Measurements from ENCODE around the gene FUNDC2.

DNA sequence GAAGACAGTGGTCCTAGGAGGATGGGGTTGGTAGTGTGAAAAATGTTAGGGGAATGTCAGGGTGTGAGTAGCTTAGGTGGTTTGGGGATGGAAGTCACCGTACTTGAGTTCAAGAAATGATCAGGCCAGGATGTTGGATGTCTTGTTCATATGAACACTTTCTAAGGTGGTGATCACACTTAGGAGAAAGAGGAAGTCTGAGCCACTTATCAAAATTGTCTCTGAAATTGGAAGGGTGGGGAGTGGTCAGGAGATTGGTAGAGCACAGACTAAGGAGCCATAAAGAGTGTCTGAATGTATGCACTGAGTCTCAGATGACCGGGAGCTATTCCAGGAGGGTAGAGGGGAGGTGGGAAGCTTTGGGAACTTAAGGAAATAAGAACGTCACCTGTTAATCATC lies 27.0 kb downstream of the FUNDC2 start:
- TF ChIP-seq, protein P1, sequence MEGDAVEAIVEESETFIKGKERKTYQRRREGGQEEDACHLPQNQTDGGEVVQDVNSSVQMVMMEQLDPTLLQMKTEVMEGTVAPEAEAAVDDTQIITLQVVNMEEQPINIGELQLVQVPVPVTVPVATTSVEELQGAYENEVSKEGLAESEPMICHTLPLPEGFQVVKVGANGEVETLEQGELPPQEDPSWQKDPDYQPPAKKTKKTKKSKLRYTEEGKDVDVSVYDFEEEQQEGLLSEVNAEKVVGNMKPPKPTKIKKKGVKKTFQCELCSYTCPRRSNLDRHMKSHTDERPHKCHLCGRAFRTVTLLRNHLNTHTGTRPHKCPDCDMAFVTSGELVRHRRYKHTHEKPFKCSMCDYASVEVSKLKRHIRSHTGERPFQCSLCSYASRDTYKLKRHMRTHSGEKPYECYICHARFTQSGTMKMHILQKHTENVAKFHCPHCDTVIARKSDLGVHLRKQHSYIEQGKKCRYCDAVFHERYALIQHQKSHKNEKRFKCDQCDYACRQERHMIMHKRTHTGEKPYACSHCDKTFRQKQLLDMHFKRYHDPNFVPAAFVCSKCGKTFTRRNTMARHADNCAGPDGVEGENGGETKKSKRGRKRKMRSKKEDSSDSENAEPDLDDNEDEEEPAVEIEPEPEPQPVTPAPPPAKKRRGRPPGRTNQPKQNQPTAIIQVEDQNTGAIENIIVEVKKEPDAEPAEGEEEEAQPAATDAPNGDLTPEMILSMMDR (IDR thresholded peaks at IDR 0.05) = no peak
- no peak for TF ChIP-seq POLR2A (IDR thresholded peaks at IDR 0.05)
- no peak for TF ChIP-seq POLR2AphosphoS5 (IDR thresholded peaks at IDR 0.05)
